HepG2 (cell line): Measurements from ENCODE around the gene MPG. TPM values are rescaled to one million over a fixed set of nuclear protein-coding genes. Genes with fewer than 3 reads are reported as not detected.

Experiments
- ADNP ChIP-seq: sonication (generic); formaldehyde crosslinking; IDR thresholded peaks from 2 replicates; pipeline ENCODE4 v1.4.0; 2020; ENCODE audit warnings: missing genetic modification reagents
- ASH2L ChIP-seq: fragments of 300-600, 200-600 bp; sonication (generic); IDR thresholded peaks from 2 replicates; pipeline ENCODE4 v1.7.0; 2017; ENCODE audit warnings: low read depth, mild to moderate bottlenecking, moderate library complexity, mixed read lengths, low read length; ENCODE audit not compliant: insufficient read length
- BORCS8-MEF2B ChIP-seq: sonication (generic); formaldehyde crosslinking; IDR thresholded peaks from 2 replicates; pipeline ENCODE4 v1.8.0; 2022; ENCODE audit warnings: mild to moderate bottlenecking, missing genetic modification reagents
- CHD2 ChIP-seq: IDR thresholded peaks from 2 replicates; pipeline ENCODE4 v1.6.1; 2011; ENCODE audit warnings: low read depth, low read length, improper control_type of control experiment
- HNRNPLL ChIP-seq: fragments of 200-400 bp; formaldehyde crosslinking; IDR thresholded peaks from 2 replicates; pipeline ENCODE4 v1.6.1; 2017; ENCODE audit warnings: mild to moderate bottlenecking, low read depth, low read length; ENCODE audit not compliant: poor library complexity, severe bottlenecking
- KAT8 ChIP-seq: IDR thresholded peaks from 2 replicates; pipeline ENCODE4 v1.6.1; 2016; ENCODE audit warnings: missing genetic modification reagents, missing compliant biosample characterization
- KDM5A ChIP-seq: fragments of 200-600 bp; sonication (generic); IDR thresholded peaks from 2 replicates; pipeline ENCODE4 v1.7.0; 2018; ENCODE audit warnings: antibody characterized with exemption, mild to moderate bottlenecking, low read length, borderline replicate concordance
- KDM5B ChIP-seq: sonication (generic); formaldehyde crosslinking; IDR thresholded peaks from 2 replicates; pipeline ENCODE4 v1.4.0; 2020; ENCODE audit warnings: missing genetic modification reagents, mild to moderate bottlenecking, borderline replicate concordance
- KLF15 ChIP-seq: sonication (generic); formaldehyde crosslinking; IDR thresholded peaks from 2 replicates; pipeline ENCODE4 v1.8.1; 2023; ENCODE audit warnings: borderline replicate concordance, mild to moderate bottlenecking, inconsistent platforms, missing genetic modification reagents, mixed read lengths
- MED1 ChIP-seq: sonication (generic); formaldehyde crosslinking; IDR thresholded peaks from 2 replicates; pipeline ENCODE4 v1.4.0; 2020; ENCODE audit warnings: missing genetic modification reagents
- NPAS2 ChIP-seq: sonication (generic); formaldehyde crosslinking; IDR thresholded peaks from 2 replicates; pipeline ENCODE4 v1.8.0; 2022; ENCODE audit warnings: mild to moderate bottlenecking, missing genetic modification reagents, borderline replicate concordance
- PHB2 ChIP-seq: fragments of 450-650 bp; IDR thresholded peaks from 2 replicates; pipeline ENCODE4 v1.6.1; 2018; ENCODE audit not compliant: partially characterized antibody
- PRMT3 ChIP-seq: sonication (generic); formaldehyde crosslinking; IDR thresholded peaks from 2 replicates; pipeline ENCODE4 v1.8.1; 2022; ENCODE audit warnings: low read depth, mild to moderate bottlenecking, moderate library complexity, missing genetic modification reagents, borderline replicate concordance
- RBFOX2 ChIP-seq: fragments of 200-400 bp; formaldehyde crosslinking; IDR thresholded peaks from 2 replicates; pipeline ENCODE4 v1.6.1; 2017; ENCODE audit warnings: low read depth, mild to moderate bottlenecking, low read length
- RFX3 ChIP-seq: IDR thresholded peaks from 2 replicates; pipeline ENCODE4 v1.6.1; 2016; ENCODE audit warnings: missing biosample characterization, missing genetic modification reagents
- SALL1 ChIP-seq: sonication (generic); formaldehyde crosslinking; IDR thresholded peaks from 2 replicates; pipeline ENCODE4 v1.8.0; 2022; ENCODE audit warnings: mild to moderate bottlenecking, missing genetic modification reagents
- TAF15 ChIP-seq: fragments of 200-400 bp; formaldehyde crosslinking; IDR thresholded peaks from one replicate; pipeline ENCODE4 v1.6.1; 2018; ENCODE audit warnings: mild to moderate bottlenecking, low read depth, low read length; ENCODE audit not compliant: poor library complexity, severe bottlenecking
- TP53 ChIP-seq: sonication (generic); formaldehyde crosslinking; conservative IDR thresholded peaks from 2 replicates; pipeline ENCODE4 v1.4.0; 2020; ENCODE audit warnings: missing genetic modification reagents
- ZKSCAN5 ChIP-seq: sonication (generic); formaldehyde crosslinking; IDR thresholded peaks from 2 replicates; pipeline ENCODE4 v1.5.1; 2020; ENCODE audit warnings: mild to moderate bottlenecking, missing genetic modification reagents
- ZNF121 ChIP-seq: sonication (generic); formaldehyde crosslinking; IDR thresholded peaks from 2 replicates; pipeline ENCODE4 v1.5.0; 2020; ENCODE audit warnings: mild to moderate bottlenecking, missing genetic modification reagents
- ZNF260 ChIP-seq: sonication (generic); formaldehyde crosslinking; IDR thresholded peaks from 2 replicates; pipeline ENCODE4 v1.4.0; 2020; ENCODE audit warnings: missing genetic modification reagents, low read depth, mild to moderate bottlenecking, borderline replicate concordance
- ZNF333 ChIP-seq: sonication (generic); formaldehyde crosslinking; IDR thresholded peaks from 2 replicates; pipeline ENCODE4 v1.4.0; 2020; ENCODE audit warnings: mild to moderate bottlenecking, missing genetic modification reagents, borderline replicate concordance
- ZNF335 ChIP-seq: sonication (generic); formaldehyde crosslinking; IDR thresholded peaks from 2 replicates; pipeline ENCODE4 v1.4.0; 2020; ENCODE audit warnings: missing genetic modification reagents
- ZNF468 ChIP-seq: sonication (generic); formaldehyde crosslinking; IDR thresholded peaks from 2 replicates; pipeline ENCODE4 v1.8.0; 2022; ENCODE audit warnings: mild to moderate bottlenecking, moderate library complexity, missing genetic modification reagents
- ZNF564 ChIP-seq: sonication (generic); formaldehyde crosslinking; IDR thresholded peaks from 2 replicates; pipeline ENCODE4 v1.8.1; 2023; ENCODE audit warnings: mild to moderate bottlenecking, missing genetic modification reagents
- ZNF652 ChIP-seq: IDR thresholded peaks from 2 replicates; pipeline ENCODE4 v1.6.1; 2016; ENCODE audit warnings: low read depth, borderline replicate concordance
- ZNF777 ChIP-seq: sonication (generic); formaldehyde crosslinking; IDR thresholded peaks from 2 replicates; pipeline ENCODE4 v1.4.0; 2020; ENCODE audit warnings: missing genetic modification reagents
- ZNF850 ChIP-seq: sonication (generic); formaldehyde crosslinking; conservative IDR thresholded peaks from 2 replicates; pipeline ENCODE4 v1.9.0; 2021; ENCODE audit warnings: mild to moderate bottlenecking, missing genetic modification reagents
- polyA plus RNA-seq, 8 experiments: library from polyadenylated mRNA; depleted of rRNA in 3 of 8; stranded (reverse) in 7 of 8; unstranded in 1 of 8; fragments of >200 nt; fragmentation: Illumina TruSeq in 4 of 8; extraction: Trizol in 4 of 8; gene quantifications; 2 replicates each; pipeline versions ENCODE4 v1.2.1 to v1.2.3, GENCODE V29; 2011 to 2016; ENCODE audit warnings: low read depth in 4 of 8, missing spikeins in 1 of 8, mixed read lengths in 1 of 8; ENCODE audit not compliant: insufficient read depth in 1 of 8
- total RNA-seq, 5 experiments: library from RNA; depleted of rRNA; stranded (reverse); fragments of >200 nt; fragmentation: Illumina TruSeq; extraction: Trizol; gene quantifications; 2 replicates each; pipeline ENCODE4 v1.2.3, GENCODE V29; 2016; ENCODE audit warnings: low read depth in 1 of 5
- TF ChIP-seq, protein P1 (sequence below): IDR thresholded peaks from 2 replicates; pipeline ENCODE4 v1.6.1; 2012; ENCODE audit warnings: low read depth, low read length, improper control_type of control experiment
- TF ChIP-seq, protein P2 (sequence below), 2 experiments: fragments of 450-650 bp in 1 of 2; sonication (generic) in 1 of 2; formaldehyde crosslinking; IDR thresholded peaks; 2 replicates each; pipeline versions ENCODE4 v1.5.0 to v1.8.0; 2020 to 2022; ENCODE audit warnings: mild to moderate bottlenecking in 1 of 2, missing genetic modification reagents in 1 of 2
- TF ChIP-seq, protein P3 (sequence below): sonication (generic); formaldehyde crosslinking; IDR thresholded peaks from 2 replicates; pipeline ENCODE4 v1.8.1; 2023; ENCODE audit warnings: mild to moderate bottlenecking, missing genetic modification reagents, borderline replicate concordance

The MPG gene
- total and polyA plus RNA-seq, 2 of the 13 experiments (the other 11 are each of a cell fraction or from before 2014, with no cell fraction given), result 59.1 to 62.5 TPM

DNA sequence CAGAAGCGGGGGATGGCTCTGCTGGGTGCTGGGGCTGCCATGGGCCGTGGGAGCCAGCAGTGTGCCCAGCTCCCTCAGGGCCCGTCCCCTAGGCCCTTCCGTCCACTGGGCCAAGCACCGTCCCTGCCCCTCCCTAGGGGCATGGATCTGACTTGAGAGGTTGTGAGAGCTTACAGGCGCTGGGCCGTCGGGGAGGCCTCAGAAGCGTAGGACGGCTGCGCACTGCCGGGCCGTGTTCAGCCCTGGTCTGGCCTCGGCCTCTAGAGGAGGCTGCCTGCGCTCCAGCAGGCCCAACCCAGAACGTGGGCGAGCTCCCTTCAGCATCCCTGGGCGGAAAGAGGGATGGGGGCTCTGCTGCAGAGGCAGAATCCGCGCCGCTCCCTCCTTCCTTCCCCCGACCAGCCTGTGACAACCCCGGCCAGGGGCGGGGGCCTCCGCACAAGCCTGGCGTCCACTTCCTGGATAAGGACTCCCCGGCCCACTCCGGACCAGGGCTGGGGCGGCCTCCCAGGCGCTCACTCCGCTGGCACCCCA lies 685 bp upstream of the MPG start (continued):
- TF ChIP-seq, protein P1, sequence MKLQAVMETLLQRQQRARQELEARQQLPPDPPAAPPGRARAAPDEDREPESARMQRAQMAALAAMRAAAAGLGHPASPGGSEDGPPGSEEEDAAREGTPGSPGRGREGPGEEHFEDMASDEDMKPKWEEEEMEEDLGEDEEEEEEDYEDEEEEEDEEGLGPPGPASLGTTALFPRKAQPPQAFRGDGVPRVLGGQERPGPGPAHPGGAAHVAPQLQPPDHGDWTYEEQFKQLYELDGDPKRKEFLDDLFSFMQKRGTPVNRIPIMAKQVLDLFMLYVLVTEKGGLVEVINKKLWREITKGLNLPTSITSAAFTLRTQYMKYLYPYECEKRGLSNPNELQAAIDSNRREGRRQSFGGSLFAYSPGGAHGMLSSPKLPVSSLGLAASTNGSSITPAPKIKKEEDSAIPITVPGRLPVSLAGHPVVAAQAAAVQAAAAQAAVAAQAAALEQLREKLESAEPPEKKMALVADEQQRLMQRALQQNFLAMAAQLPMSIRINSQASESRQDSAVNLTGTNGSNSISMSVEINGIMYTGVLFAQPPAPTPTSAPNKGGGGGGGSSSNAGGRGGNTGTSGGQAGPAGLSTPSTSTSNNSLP, result no peak
- TF ChIP-seq PRMT3, result no peak
- no peak for TF ChIP-seq TP53
- TF ChIP-seq TAF15, result no peak
- TF ChIP-seq CHD2, result no peak
- no peak for TF ChIP-seq MED1
- peak; percentile 26; the same call in 1 of the 2 replicates for TF ChIP-seq ZNF468 (CRISPR knock-in tag)
- no peak for TF ChIP-seq KDM5B
- no peak for TF ChIP-seq NPAS2 (CRISPR knock-in tag)
- TF ChIP-seq ZKSCAN5 (CRISPR knock-in tag), result no peak
- TF ChIP-seq KDM5A, result no peak
- TF ChIP-seq ZNF777 (CRISPR knock-in tag), result peak; percentile 95
- no peak for TF ChIP-seq ZNF564 (CRISPR knock-in tag)
- no peak for TF ChIP-seq ZNF335 (CRISPR knock-in tag)
- TF ChIP-seq ZNF121 (CRISPR knock-in tag), result no peak
- TF ChIP-seq, protein P2, sequence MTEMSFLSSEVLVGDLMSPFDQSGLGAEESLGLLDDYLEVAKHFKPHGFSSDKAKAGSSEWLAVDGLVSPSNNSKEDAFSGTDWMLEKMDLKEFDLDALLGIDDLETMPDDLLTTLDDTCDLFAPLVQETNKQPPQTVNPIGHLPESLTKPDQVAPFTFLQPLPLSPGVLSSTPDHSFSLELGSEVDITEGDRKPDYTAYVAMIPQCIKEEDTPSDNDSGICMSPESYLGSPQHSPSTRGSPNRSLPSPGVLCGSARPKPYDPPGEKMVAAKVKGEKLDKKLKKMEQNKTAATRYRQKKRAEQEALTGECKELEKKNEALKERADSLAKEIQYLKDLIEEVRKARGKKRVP (CRISPR knock-in tag; IDR thresholded peaks at IDR 0.05), result no peak
- peak; percentile 65; the same call in 1 of the 2 replicates for TF ChIP-seq KAT8
- TF ChIP-seq, protein P3, sequence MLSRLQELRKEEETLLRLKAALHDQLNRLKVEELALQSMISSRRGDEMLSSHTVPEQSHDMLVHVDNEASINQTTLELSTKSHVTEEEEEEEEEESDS, result no peak
- no peak for TF ChIP-seq ZNF850 (CRISPR knock-in tag)
- TF ChIP-seq SALL1 (CRISPR knock-in tag), result no peak; the same call in 1 of the 2 replicates
- no peak for TF ChIP-seq RFX3 (CRISPR knock-in tag)
- 0 out of 2 replicates have a peak, but pooled peaks have one; percentile 22 for TF ChIP-seq ZNF333 (CRISPR knock-in tag)
- TF ChIP-seq ZNF260 (CRISPR knock-in tag), result no peak
- no peak; the same call in none of the 2 replicates for TF ChIP-seq RBFOX2
- TF ChIP-seq ADNP (CRISPR knock-in tag), result no peak
- TF ChIP-seq BORCS8-MEF2B, result no peak
- TF ChIP-seq PHB2, result no peak
- peak; percentile 17 for TF ChIP-seq HNRNPLL
- TF ChIP-seq KLF15 (CRISPR knock-in tag), result 0 out of 2 replicates have a peak, but pooled peaks have one; percentile 47
- peak; percentile 1 for TF ChIP-seq ASH2L
- TF ChIP-seq ZNF652 (CRISPR knock-in tag), result no peak
